Progenitor cell of endocrine pancreas (in vitro differentiated cells): Measurements from ENCODE around the gene LAMC3. TPM values are rescaled to one million over a fixed set of nuclear protein-coding genes. Genes with fewer than 3 reads are reported as not detected.

Experiments
- DNase-seq: peaks from one replicate; pipeline ENCODE4 v3.0.0; 2021; ENCODE audit warnings: low spot score; ENCODE audit not compliant: unreplicated experiment
- H3K27ac Mint-ChIP-seq: 2 replicates; pipeline ENCODE4 v1.8.0; 2021; ENCODE audit warnings: mild to moderate bottlenecking, moderate library complexity, mixed read lengths
- H3K27me3 Mint-ChIP-seq: 2 replicates; pipeline ENCODE4 v1.8.0; 2021; ENCODE audit warnings: mixed read lengths
- H3K36me3 Mint-ChIP-seq: 2 replicates; pipeline ENCODE4 v1.8.0; 2022; ENCODE audit warnings: mixed read lengths; ENCODE audit not compliant: insufficient read depth
- H3K4me1 Mint-ChIP-seq: 2 replicates; pipeline ENCODE4 v1.8.0; 2021; ENCODE audit warnings: low read depth, mixed read lengths
- H3K4me3 Mint-ChIP-seq: 2 replicates; pipeline ENCODE4 v1.8.0; 2021; ENCODE audit warnings: low read depth, mild to moderate bottlenecking, moderate library complexity, mixed read lengths
- H3K9me3 Mint-ChIP-seq: 2 replicates; pipeline ENCODE4 v1.8.0; 2021; ENCODE audit warnings: low read depth, mixed read lengths
- CTCF ChIP-seq: fragments of 200-600 bp; sonication (generic); IDR thresholded peaks from one replicate; pipeline ENCODE4 v1.5.0; 2021; ENCODE audit warnings: antibody characterized with exemption, mild to moderate bottlenecking; ENCODE audit not compliant: unreplicated experiment
- total RNA-seq: library from RNA; stranded (reverse); gene quantifications from 2 replicates; pipeline ENCODE4 v1.2.1, GENCODE V29; 2021

LAMC3 gene
- total RNA-seq, 1 donor from 2014 or later, result 0.12 TPM

DNA sequence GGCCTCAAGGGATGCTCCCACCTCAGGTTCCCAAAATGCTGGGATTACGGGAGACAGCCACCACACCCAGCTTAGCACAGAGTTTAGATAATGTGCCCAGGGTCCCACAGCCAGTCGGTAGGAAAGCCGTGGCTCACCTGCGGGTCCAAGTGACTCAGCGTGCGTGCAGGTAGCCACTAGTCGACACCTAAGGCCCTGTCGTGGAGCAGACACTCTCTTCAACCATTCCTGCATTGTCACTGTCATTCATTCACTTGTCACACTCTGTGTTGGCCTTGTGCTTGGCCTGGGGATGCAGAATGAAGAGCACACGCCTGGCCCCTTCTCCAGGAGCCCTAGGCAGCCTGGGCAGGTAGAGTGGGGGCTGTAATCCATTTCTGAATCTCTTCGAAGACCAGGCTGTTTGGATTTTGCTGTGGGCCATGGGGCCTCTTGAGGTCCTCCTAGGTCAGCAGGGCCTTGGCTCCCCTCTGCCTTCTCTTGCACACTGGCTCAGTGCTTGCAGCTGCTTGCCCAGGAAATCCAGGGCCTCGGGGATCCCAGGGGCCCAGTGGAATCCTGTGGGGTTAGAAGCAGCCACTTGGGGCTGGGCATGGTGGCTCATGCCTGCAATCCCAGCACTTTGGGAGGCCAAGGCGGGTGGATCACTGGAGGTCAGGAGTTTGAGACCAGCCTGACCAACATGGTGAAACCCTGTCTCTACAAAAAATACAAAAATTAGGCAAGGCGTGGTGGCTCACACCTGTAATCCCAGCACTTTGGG, 81.2 kb downstream of the LAMC3 start:
- Mint-ChIP-seq H3K27me3 (peaks cover 12% of the 10 kb centered on the region), H3K27ac (no peak overlapping the region), H3K9me3 (no peaks in the 10 kb centered on the region), H3K36me3 (no peaks in the 10 kb centered on the region), H3K4me1 (no peaks in the 10 kb centered on the region), H3K4me3 (no peak overlapping the region)
- DNase-seq, result no peak
- no peak for TF ChIP-seq CTCF

- H3K27ac Mint-ChIP-seq, result no peak overlapping the region
- DNase-seq, result no peak
- no peaks in the 10 kb centered on the region for H3K36me3 Mint-ChIP-seq
- no peak overlapping the region for H3K4me3 Mint-ChIP-seq
- H3K9me3 Mint-ChIP-seq, result no peaks in the 10 kb centered on the region
- H3K27me3 Mint-ChIP-seq, result peaks cover 18% of the 10 kb centered on the region
- no peak for TF ChIP-seq CTCF
- peaks cover 3% of the 10 kb centered on the region for H3K4me1 Mint-ChIP-seq
These were observed 82.5 kb downstream of the LAMC3 start for GRCh38 chr9:131091352-131091992.

DNA sequence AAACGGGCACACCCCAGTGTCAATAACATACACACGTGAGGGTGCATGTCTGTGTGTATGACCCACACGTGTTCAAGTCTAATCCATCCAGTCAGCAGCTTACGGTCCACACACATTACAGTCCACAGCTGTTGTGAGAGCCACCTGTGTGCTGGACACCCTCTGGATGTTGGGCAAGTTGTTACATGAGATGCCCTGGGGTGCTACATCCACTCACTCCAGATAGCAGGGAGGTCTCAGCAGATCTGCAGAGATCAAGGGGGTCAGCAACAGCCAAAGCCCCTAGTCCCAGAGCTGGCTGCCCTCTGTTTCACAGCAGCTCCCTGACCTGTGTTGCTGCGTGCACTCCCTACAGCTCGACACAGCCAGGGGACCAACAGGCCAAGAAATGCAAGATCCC, 83.1 kb downstream of the LAMC3 start:
- Mint-ChIP-seq H3K27ac (no peak overlapping the region), H3K27me3 (peaks cover 18% of the 10 kb centered on the region), H3K9me3 (no peaks in the 10 kb centered on the region), H3K4me3 (no peak overlapping the region), H3K36me3 (no peaks in the 10 kb centered on the region), H3K4me1 (peaks cover 3% of the 10 kb centered on the region)
- no peak for TF ChIP-seq CTCF
- no peak for DNase-seq

- H3K27ac Mint-ChIP-seq, result no peak overlapping the region
- no peak for TF ChIP-seq CTCF
These were observed 83.8 kb downstream of the LAMC3 start for GRCh38 chr9:131092548-131093440.

DNA sequence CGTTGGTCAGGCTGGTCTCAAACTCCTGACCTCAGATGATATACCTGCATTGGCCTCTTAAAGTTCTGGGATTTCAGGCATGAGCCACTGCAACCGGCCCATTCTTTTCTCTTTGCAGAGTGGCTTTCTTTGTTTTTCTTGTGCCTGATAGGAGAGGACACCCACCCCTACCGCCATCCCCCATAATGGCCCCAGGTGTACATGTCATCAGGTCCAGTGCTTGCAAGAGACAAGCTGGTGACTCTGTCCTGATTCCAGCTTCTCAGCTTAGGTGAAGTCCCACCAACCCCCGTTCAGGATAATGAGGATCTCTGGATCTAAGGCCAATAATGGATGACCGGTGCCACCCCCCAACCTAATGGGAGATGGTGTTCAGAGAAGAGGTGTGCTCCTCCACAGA, 85.0 kb downstream of the LAMC3 start:
- H3K9me3 Mint-ChIP-seq, result no peaks in the 10 kb centered on the region
- no peak for DNase-seq
- no peak for TF ChIP-seq CTCF
- H3K36me3 Mint-ChIP-seq, result no peaks in the 10 kb centered on the region
- no peak overlapping the region for H3K4me3 Mint-ChIP-seq
- peaks cover 8% of the 10 kb centered on the region for H3K4me1 Mint-ChIP-seq
- peaks cover 18% of the 10 kb centered on the region for H3K27me3 Mint-ChIP-seq
- no peak overlapping the region for H3K27ac Mint-ChIP-seq

More at GRCh38 chr9:131092548-131093440, 83.8 kb downstream of the LAMC3 start:
- Mint-ChIP-seq H3K36me3 (no peaks in the 10 kb centered on the region), H3K4me3 (no peak overlapping the region), H3K4me1 (peaks cover 8% of the 10 kb centered on the region), H3K27me3 (peaks cover 18% of the 10 kb centered on the region), H3K9me3 (no peaks in the 10 kb centered on the region)
- DNase-seq, result no peak
